Astrocyte (in vitro differentiated cells and primary cell): ENCODE results near the gene UBQLN1. TPM values are rescaled to one million over a fixed set of nuclear protein-coding genes. Genes with fewer than 3 reads are reported as not detected.

Source experiments
- DNase-seq: peaks from one replicate; pipeline ENCODE4 v3.0.0-alpha.2; 2010; ENCODE audit warnings: low read depth
- FAIRE-seq: peaks from 2 replicates; lab custom pipeline; 2011; peaks lifted over from hg19 to GRCh38; lab: Jason Lieb, UNC
- H2AFZ ChIP-seq: 2 replicates; pipeline ENCODE4 v1.6.0; 2012; ENCODE audit warnings: low read depth, low read length, inconsistent platforms
- H3K27ac ChIP-seq: 2 replicates; pipeline ENCODE4 v1.5.1; 2011; ENCODE audit warnings: low read depth, low read length, inconsistent platforms
- H3K27me3 ChIP-seq: 2 replicates; pipeline ENCODE4 v1.6.0; 2011; ENCODE audit warnings: low read length, inconsistent platforms; ENCODE audit not compliant: insufficient read depth
- H3K36me3 ChIP-seq: 2 replicates; pipeline ENCODE4 v1.5.1; 2011; ENCODE audit warnings: low read length, inconsistent platforms; ENCODE audit not compliant: insufficient read depth
- H3K4me1 ChIP-seq: 2 replicates; pipeline ENCODE4 v1.5.1; 2011; ENCODE audit warnings: low read length, inconsistent platforms; ENCODE audit not compliant: insufficient read depth
- H3K4me2 ChIP-seq: 2 replicates; pipeline ENCODE4 v1.6.0; 2012; ENCODE audit warnings: low read length, inconsistent platforms
- H3K4me3 ChIP-seq: 2 replicates; pipeline ENCODE4 v1.5.1; 2011; ENCODE audit warnings: low read depth, mild to moderate bottlenecking, low read length, inconsistent platforms; ENCODE audit not compliant: insufficient read depth
- H3K79me2 ChIP-seq: 2 replicates; pipeline ENCODE4 v1.6.0; 2012; ENCODE audit warnings: mild to moderate bottlenecking, low read length, inconsistent platforms; ENCODE audit not compliant: insufficient read depth
- H3K9ac ChIP-seq: 2 replicates; pipeline ENCODE4 v1.6.0; 2012; ENCODE audit warnings: mild to moderate bottlenecking, low read length, inconsistent platforms
- H3K9me3 ChIP-seq: 2 replicates; pipeline ENCODE4 v1.5.1; 2012; ENCODE audit warnings: low read depth, mild to moderate bottlenecking, low read length, inconsistent platforms; ENCODE audit not compliant: insufficient read depth
- H4K20me1 ChIP-seq: 2 replicates; pipeline ENCODE4 v1.6.0; 2012; ENCODE audit warnings: low read length, inconsistent platforms; ENCODE audit not compliant: insufficient read depth
- H3K27ac Mint-ChIP-seq: one replicate; pipeline ENCODE4 v1.8.0; 2021; ENCODE audit warnings: mild to moderate bottlenecking, mixed read lengths; ENCODE audit not compliant: unreplicated experiment
- H3K27me3 Mint-ChIP-seq: one replicate; pipeline ENCODE4 v1.8.0; 2021; ENCODE audit warnings: low read depth, mixed read lengths; ENCODE audit not compliant: unreplicated experiment
- H3K36me3 Mint-ChIP-seq: one replicate; pipeline ENCODE4 v1.8.0; 2021; ENCODE audit warnings: low read depth, mixed read lengths; ENCODE audit not compliant: unreplicated experiment
- H3K4me1 Mint-ChIP-seq: one replicate; pipeline ENCODE4 v1.8.0; 2021; ENCODE audit warnings: low read depth, mixed read lengths; ENCODE audit not compliant: unreplicated experiment
- H3K4me3 Mint-ChIP-seq: one replicate; pipeline ENCODE4 v1.8.0; 2021; ENCODE audit warnings: mild to moderate bottlenecking, moderate library complexity, mixed read lengths; ENCODE audit not compliant: unreplicated experiment
- H3K9me3 Mint-ChIP-seq: one replicate; pipeline ENCODE4 v1.8.0; 2021; ENCODE audit warnings: mild to moderate bottlenecking, mixed read lengths; ENCODE audit not compliant: unreplicated experiment
- EZH2 ChIP-seq: IDR thresholded peaks from 2 replicates; pipeline ENCODE4 v1.6.1; 2012; ENCODE audit warnings: mild to moderate bottlenecking, low read length, inconsistent platforms; ENCODE audit not compliant: insufficient read depth
- total RNA-seq: library from RNA; stranded (reverse); gene quantifications from 2 replicates; pipeline ENCODE4 v1.2.1, GENCODE V29; 2021
- TF ChIP-seq, protein P1 (sequence below): IDR thresholded peaks from 2 replicates; pipeline ENCODE4 v1.5.1; 2011; ENCODE audit warnings: low read depth, mild to moderate bottlenecking, inconsistent platforms, low read length, moderate library complexity; ENCODE audit not compliant: insufficient read depth

Gene UBQLN1
- total RNA-seq, 1 donor from 2014 or later: 99.3 TPM

DNA sequence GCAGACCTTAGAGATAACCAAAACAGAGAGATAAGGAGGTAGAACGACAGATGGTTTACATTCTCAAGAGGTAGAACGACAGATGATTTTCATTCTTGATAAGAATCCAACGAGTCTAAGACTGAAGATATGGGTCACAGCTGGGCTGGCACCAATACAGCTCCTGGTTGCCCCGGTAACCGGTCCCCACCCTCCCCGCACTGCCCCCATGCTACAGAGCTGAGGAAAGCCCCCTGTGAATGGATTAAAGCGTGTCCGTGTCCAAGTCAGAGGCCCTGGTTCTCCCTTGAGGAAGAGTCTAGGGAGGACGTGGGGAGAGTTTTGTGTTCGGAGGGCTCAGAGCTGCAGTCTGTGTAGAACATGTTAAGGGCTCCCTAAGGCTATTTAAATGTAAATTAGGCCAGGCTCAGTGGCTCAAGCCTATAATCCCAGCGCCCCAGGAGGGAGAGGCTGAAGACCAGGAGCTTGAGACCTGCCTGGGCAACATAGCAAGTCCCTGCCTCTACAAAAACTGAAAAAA, 76.8 kb downstream of the UBQLN1 start:
- H3K4me1 Mint-ChIP-seq: no peaks in the 10 kb centered on the region
- TF ChIP-seq, protein P1, sequence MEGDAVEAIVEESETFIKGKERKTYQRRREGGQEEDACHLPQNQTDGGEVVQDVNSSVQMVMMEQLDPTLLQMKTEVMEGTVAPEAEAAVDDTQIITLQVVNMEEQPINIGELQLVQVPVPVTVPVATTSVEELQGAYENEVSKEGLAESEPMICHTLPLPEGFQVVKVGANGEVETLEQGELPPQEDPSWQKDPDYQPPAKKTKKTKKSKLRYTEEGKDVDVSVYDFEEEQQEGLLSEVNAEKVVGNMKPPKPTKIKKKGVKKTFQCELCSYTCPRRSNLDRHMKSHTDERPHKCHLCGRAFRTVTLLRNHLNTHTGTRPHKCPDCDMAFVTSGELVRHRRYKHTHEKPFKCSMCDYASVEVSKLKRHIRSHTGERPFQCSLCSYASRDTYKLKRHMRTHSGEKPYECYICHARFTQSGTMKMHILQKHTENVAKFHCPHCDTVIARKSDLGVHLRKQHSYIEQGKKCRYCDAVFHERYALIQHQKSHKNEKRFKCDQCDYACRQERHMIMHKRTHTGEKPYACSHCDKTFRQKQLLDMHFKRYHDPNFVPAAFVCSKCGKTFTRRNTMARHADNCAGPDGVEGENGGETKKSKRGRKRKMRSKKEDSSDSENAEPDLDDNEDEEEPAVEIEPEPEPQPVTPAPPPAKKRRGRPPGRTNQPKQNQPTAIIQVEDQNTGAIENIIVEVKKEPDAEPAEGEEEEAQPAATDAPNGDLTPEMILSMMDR: no peak
- TF ChIP-seq EZH2: no peak
- no peaks in the 10 kb centered on the region for H3K27me3 Mint-ChIP-seq
- peaks cover 10% of the 10 kb centered on the region for H3K36me3 Mint-ChIP-seq
- Histone ChIP-seq H3K27me3 (no peaks in the 10 kb centered on the region), H3K9me3 (no peaks in the 10 kb centered on the region), H3K4me2 (no peak overlapping the region), H3K79me2 (no peaks in the 10 kb centered on the region), H3K4me3 (no peak overlapping the region), H3K27ac (no peak overlapping the region), H3K36me3 (no peaks in the 10 kb centered on the region), H3K9ac (no peak overlapping the region), H2AFZ (no peak overlapping the region), H4K20me1 (no peaks in the 10 kb centered on the region), H3K4me1 (no peaks in the 10 kb centered on the region)
- FAIRE-seq (no peak), DNase-seq (peak; percentile 8)
- no peak overlapping the region for H3K4me3 Mint-ChIP-seq
- H3K9me3 Mint-ChIP-seq: no peaks in the 10 kb centered on the region
- no peak overlapping the region for H3K27ac Mint-ChIP-seq

DNA sequence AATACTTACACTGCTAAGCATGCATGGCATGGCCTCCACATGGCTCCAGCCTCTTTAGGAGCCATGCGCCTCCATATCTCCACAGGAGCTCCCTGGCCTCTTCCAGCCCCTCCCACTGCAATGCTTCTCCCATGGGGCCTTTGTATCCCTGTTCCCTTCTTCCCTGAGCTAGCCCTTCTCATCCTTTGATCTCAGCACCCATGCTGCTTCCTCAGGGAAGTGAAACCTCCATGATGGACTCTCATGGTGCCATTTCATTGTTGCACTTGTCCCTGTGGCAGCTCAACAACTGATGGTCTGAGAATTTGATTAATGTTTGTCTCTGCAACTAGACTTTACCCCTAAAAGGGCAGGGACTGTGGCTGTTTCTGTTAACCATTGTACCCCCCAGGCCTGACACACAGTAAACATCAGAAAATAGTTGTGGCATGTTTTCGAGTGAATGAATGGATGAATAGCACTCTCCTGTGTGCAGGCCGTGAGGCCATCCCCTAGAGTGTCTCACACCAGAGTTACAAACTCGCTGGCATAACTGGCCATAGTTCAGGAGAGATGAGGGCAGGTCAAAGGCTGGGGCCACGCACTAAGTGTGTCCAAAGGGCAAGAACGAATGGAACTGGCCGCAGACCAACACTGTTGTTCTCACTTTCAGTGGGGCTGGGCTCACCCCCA, 78.2 kb downstream of the UBQLN1 start:
- no peaks in the 10 kb centered on the region for H3K9me3 ChIP-seq
- no peak overlapping the region for H3K4me3 Mint-ChIP-seq
- H3K4me1 ChIP-seq: no peaks in the 10 kb centered on the region
- H3K4me3 ChIP-seq: no peak overlapping the region
- H3K36me3 ChIP-seq: no peaks in the 10 kb centered on the region
- H3K27ac Mint-ChIP-seq: no peak overlapping the region
- H3K79me2 ChIP-seq: no peaks in the 10 kb centered on the region
- H3K27ac ChIP-seq: no peak overlapping the region
- H4K20me1 ChIP-seq: no peaks in the 10 kb centered on the region
- H2AFZ ChIP-seq: no peak overlapping the region
- no peak for DNase-seq
- peaks cover 10% of the 10 kb centered on the region for H3K36me3 Mint-ChIP-seq
- no peaks in the 10 kb centered on the region for H3K27me3 ChIP-seq
- no peak overlapping the region for H3K4me2 ChIP-seq
- H3K4me1 Mint-ChIP-seq: no peaks in the 10 kb centered on the region
- TF ChIP-seq, protein P1: no peak
- TF ChIP-seq EZH2: no peak
- H3K27me3 Mint-ChIP-seq: no peaks in the 10 kb centered on the region
- no peaks in the 10 kb centered on the region for H3K9me3 Mint-ChIP-seq
- FAIRE-seq: no peak
- no peak overlapping the region for H3K9ac ChIP-seq

DNA sequence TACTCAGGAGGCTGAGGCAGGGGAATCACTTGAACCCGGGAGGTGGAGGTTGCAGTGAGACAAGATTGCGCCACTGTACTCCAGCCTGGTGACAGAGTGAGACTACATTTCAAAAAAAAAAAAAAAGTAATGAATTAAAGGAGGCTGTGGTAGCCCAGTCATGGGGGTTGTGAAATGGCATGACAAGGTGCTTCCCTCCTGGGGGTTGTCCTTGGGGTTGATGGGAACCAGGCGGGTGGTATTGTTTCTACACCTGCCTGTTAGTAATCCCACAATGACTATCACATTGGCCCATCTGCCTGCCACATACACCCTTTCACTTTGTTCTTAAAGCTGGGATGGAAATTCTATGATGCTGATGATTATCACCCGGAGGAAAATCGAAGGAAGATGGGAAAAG, 79.2 kb downstream of the UBQLN1 start:
- TF ChIP-seq, protein P1: no peak
- TF ChIP-seq EZH2: no peak
- H3K9me3 ChIP-seq: no peaks in the 10 kb centered on the region
- H3K9ac ChIP-seq: no peak overlapping the region
- H3K9me3 Mint-ChIP-seq: no peaks in the 10 kb centered on the region
- no peaks in the 10 kb centered on the region for H4K20me1 ChIP-seq
- H3K4me1 Mint-ChIP-seq: no peaks in the 10 kb centered on the region
- H3K27ac ChIP-seq: no peak overlapping the region
- no peaks in the 10 kb centered on the region for H3K36me3 ChIP-seq
- peaks cover 13% of the 10 kb centered on the region for H3K36me3 Mint-ChIP-seq
- no peaks in the 10 kb centered on the region for H3K79me2 ChIP-seq
- H3K27me3 Mint-ChIP-seq: no peaks in the 10 kb centered on the region
- no peak for DNase-seq
- H3K27me3 ChIP-seq: no peaks in the 10 kb centered on the region
- no peak overlapping the region for H3K4me2 ChIP-seq
- no peak for FAIRE-seq
- H3K27ac Mint-ChIP-seq: no peak overlapping the region
- no peak overlapping the region for H3K4me3 ChIP-seq
- no peaks in the 10 kb centered on the region for H3K4me1 ChIP-seq
- H3K4me3 Mint-ChIP-seq: no peak overlapping the region
- no peak overlapping the region for H2AFZ ChIP-seq
